GM18502 (cell line): Measurements from ENCODE around the gene RAB3IL1.

ENCODE experiments used
- ATAC-seq: cut with Tn5 transposase; IDR thresholded peaks from one replicate; pipeline ENCODE4 v1.9.1; 2021; ENCODE audit warnings: mild to moderate bottlenecking; ENCODE audit not compliant: unreplicated experiment, poor library complexity

The RAB3IL1 gene

DNA sequence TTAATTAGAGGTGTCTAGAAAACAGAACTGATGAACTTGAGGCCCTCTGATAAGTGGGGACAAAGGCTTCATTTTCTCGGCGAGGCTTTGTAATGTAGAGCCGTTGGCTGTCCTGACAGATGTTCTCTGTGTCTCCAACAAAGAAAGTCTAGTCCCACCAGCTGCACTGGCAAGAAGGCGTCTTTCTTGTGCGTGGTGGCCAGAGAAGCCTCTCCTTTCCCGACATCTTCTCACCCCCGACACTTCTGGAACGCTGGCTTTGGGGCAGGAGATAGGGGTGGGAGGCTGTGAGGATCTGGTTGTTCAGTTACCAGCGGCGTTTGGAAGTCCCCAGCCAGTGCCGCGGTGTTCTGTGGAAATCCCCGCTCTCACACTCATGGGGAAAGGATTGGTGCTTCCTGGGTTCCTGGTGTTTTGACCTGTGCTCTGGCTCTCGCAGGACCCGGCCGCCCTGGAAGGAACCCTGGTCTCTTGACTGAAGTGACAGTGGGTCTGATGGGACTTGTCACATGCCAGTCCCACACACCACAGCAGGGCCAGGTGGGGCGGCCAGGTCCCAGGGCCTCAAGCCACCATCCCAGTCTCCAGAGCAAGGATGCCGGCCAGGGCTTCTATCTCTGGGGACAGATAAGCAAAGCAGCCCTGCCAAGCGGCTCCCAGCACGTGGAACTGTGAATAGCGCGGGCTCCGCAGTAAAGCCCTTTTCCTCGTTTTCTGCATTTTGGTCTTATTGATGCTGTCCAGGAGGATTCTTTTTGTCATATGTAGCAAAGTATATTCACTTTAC, 66.1 kb downstream of the RAB3IL1 start:
- no peak for ATAC-seq

- no peak for ATAC-seq
Measured at GRCh38 chr11:61850687-61851086, 66.7 kb downstream of the RAB3IL1 start.

DNA sequence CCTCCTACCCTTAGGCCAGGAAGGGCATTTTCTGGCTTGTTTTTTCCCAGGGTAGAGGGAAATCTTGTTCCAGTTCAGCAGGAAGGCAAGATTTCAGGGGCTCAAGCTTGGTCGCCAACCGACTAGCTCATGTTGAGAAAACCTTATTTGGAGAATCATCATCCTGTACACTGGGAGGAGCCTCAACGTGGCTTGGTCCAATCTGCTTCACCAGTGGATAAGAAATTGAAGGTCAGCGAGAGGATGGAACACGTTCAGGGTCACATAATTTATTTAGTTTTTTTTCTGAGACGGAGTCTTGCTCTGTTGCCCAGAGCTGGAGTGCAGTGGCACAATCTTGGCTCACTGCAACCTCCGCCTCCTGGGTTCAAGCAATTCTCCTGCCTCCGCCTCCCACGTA, 68.7 kb downstream of the RAB3IL1 start:
- no peak for ATAC-seq

GRCh38 chr11:61847914-61848581, 69.3 kb downstream of the RAB3IL1 start:
- ATAC-seq, result no peak
